ENCODE results near the gene COL15A1.

GRCh38 chr9:98909935-98910334, 33.8 kb upstream of the COL15A1 start:
- TF ChIP-seq CTCF (IDR thresholded peaks at IDR 0.05) (no peak), POLR2AphosphoS5 (IDR thresholded peaks at IDR 0.05; ENCODE audit: low read depth, low read length) (no peak)

All from Panc1 (cell line).